HG03159 (cell line): ENCODE results near the gene ARID3B.

Source experiments
- ATAC-seq: cut with Tn5 transposase; IDR thresholded peaks from one replicate; pipeline ENCODE4 v1.9.1; 2021; ENCODE audit warnings: mild to moderate bottlenecking, moderate library complexity; ENCODE audit not compliant: unreplicated experiment

Gene ARID3B

DNA sequence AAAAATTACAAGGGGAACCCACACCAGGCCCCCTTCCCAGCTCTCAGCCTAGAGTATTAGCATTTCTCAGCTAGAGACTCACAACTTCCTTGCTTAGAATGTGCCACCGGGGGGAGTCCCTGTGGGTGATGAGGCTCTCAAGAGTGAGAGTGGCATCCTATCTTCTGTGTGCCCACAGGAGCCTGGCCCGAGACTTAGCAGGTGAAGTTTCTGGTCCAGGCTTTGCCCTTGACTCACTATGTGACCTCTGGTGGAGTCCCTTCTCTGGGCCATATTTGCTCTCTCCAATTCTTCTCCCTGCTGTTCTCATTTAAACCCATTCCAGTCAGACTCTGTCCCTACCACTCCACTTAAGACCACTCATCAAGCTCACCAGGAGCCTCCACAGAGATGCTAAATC lies 92.8 kb downstream of the ARID3B start:
- ATAC-seq: no peak

DNA sequence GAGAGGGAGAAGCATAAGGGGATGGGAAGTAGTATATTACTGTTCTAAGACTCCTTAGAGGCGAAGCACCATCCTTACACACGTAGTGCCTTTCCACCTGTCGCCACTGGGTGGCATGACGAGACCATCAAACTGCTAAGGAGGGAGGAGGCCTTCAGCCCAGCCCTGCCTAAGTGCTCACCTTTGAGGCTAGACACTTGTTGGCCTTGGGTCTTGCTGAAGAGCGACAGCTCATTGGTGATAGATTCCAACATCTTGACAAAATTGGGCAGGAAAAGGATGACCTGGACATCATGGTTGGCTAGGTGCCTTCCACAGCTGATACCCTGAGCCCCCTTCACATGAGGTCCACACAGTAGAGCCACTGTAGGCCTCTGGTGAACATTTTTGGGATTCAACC lies 94.2 kb downstream of the ARID3B start:
- no peak for ATAC-seq

DNA sequence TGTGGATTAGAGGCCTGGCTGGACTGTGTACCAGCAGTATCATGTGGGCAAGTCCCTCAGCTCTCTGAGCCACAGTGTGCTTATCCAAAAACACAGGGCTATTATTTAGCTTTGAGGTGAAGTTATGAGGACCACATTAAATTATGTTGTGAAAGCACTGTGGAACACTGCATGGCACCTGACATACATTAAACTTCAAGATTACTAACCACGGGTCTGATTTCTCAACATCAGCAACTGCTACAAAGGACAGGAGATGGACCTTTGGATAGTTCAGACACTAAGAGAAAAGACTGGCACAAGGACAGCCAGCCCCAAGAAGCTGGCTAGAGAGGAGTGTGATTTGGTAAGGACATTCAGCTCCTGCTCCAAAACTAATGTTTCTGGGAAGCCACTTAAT lies 96.0 kb downstream of the ARID3B start:
- no peak for ATAC-seq

DNA sequence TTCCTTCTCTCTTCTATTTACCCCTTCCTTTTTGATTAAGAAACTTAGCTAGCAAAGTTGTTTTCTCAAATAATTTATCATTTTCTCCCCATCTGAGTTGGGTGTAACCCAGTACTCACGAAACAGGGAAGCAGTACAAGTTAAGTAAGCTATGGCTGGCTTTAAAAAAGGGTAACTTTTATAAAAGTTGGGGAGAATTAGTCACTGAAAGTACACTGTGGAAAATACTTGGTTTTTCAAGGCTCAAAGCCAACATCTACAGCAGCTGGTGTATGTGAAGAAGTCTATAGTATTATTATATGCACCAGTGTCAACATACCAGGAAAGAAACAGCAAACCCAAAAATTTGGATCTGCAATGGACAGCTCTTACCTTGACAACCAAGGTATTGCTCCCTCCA lies 100.1 kb downstream of the ARID3B start:
- no peak for ATAC-seq

DNA sequence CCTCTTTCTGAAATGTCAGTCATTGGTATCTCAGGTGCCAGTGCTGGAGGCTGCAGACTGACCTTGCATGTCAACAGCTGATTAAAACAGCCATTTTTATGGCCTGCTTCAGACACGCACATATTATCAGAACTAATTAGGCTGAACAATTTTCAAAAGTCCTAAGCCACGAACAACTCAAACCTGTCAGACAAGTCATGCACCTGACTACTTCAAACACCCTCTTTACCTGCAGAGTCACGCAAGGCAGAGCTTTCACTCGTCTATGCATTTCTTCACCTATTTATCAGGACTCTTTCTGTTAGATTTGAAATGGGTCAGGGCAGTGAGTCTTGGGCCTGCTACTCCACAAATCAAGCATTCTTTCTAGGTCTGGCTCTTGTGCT lies 101.3 kb downstream of the ARID3B start:
- ATAC-seq: no peak

DNA sequence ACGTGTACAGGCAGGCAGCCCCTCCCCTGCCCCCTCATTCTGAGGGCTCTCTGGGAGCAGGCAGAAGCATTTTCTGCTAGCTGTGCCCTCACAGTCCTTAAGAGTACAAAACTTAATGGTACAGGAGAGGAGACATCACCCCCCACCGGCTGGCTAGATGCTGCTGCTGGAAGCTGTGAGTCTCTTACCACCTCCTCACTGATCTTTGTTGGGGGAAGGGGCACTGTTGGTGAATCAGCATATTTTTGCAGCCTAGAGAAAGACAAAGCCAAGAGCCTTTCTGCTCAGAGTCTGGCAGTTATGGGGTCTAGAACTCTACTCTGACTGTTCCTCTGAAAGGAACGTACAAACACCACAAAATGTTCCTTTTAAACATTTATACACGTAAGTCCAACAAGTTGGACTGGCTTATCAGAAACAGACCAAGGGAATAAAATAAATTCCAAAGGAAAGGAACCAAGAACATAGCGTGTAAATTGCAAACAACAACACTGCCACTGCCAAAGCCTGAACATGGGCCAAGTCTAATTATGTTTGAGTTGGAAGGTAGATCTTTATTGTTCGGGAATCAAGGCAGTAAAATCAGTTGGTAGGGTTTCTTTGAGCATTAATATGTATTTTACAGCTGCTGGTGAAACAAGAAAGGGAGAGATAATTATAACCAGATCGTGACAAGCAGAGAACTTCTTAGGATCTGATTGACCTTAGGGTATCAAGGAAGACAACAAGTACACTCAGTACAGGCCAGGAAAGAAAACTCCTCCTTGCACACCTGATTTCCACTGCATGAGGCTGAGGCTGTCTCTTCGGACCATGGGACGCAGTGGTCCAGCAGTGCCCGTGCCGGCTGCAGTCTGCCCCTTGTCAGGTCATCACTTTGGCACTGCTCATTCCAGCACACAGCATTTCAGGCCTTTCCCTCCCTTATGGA lies 102.0 kb downstream of the ARID3B start:
- no peak for ATAC-seq

DNA sequence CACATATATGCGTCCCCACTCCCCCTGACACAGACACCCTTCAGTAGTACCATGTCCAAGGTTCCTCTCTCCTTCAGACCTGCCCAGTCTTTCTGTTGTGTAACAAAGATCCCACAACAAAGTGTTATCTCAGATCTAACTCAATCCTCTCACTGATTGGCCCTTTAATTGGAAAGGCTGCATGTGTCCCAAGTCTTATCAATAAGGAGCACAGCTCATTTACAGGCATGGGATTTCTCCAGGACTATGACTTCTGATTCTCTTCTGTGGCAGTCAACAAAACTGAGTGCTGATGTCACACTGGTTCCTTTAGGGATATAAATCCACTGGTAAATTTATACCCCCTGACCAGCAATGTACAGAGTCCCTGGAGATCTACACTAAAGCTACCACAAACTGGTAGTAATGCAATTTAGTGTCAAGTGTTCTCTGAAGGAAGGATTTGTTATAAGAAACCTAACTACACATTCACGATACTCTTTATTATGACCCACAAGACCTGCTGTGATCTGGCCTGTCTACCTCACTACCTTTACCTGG lies 102.7 kb downstream of the ARID3B start:
- no peak for ATAC-seq

DNA sequence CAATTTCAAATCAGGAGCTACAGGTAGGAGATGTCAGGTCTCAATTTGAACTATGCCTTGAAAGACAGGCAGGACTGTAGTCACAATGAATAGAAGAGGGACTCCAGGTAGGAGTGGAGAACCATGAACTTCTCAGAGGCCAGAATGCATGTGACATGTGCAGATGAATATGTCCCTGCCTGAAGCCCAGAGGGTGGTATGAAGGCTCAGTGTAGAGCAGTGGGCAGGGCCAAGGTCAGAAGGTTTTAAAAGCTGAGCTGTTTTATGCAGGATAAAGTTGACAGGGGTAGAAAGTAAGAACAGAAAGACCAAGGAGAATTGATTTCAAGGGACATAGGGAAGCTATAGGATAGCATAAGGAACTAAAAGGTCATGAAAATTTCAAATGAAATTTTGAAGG lies 105.5 kb downstream of the ARID3B start:
- ATAC-seq: no peak
